H1 (cell line): ENCODE results near the gene HMGB3. TPM values are rescaled to one million over a fixed set of nuclear protein-coding genes. Genes with fewer than 3 reads are reported as not detected.

Experiments
- ASH2L ChIP-seq: fragments of 200-600, 300-600 bp; sonication (generic); IDR thresholded peaks from one replicate; pipeline ENCODE4 v1.7.1; 2017; ENCODE audit warnings: low read length
- CBX8 ChIP-seq: fragments of 300-800, 300-1000 bp; sonication (generic); IDR thresholded peaks from 2 replicates; pipeline ENCODE4 v1.7.1; 2016; ENCODE audit warnings: low read depth, low read length, borderline replicate concordance
- CHD2 ChIP-seq: IDR thresholded peaks from 2 replicates; pipeline ENCODE4 v1.6.1; 2012; ENCODE audit warnings: low read length, improper control_type of control experiment
- EP300 ChIP-seq, 2 experiments: IDR thresholded peaks; 1 replicate in 1 of 2; 2 replicates in 1 of 2; pipeline ENCODE4 v1.6.1; 2011 to 2012; ENCODE audit warnings: low read depth in 2 of 2, low read length in 2 of 2, mild to moderate bottlenecking in 2 of 2, borderline replicate concordance in 1 of 2, inconsistent platforms in 1 of 2, moderate library complexity in 1 of 2
- GTF2F1 ChIP-seq: IDR thresholded peaks from 2 replicates; pipeline ENCODE4 v1.6.1; 2012; ENCODE audit warnings: low read depth, low read length, improper control_type of control experiment, borderline replicate concordance
- HDAC6 ChIP-seq: IDR thresholded peaks from one replicate; pipeline ENCODE4 v1.7.1; 2012; ENCODE audit warnings: low read depth, mild to moderate bottlenecking, inconsistent platforms, low read length, moderate library complexity
- KDM4A ChIP-seq: IDR thresholded peaks from one replicate; pipeline ENCODE4 v1.7.1; 2012; ENCODE audit warnings: low read depth, mild to moderate bottlenecking, moderate library complexity, low read length, inconsistent platforms; ENCODE audit not compliant: severe bottlenecking
- RBBP5 ChIP-seq: IDR thresholded peaks from 2 replicates; pipeline ENCODE4 v1.7.1; 2012; ENCODE audit warnings: low read depth, mild to moderate bottlenecking, inconsistent platforms, low read length, moderate library complexity, borderline replicate concordance
- SIX5 ChIP-seq: IDR thresholded peaks from 2 replicates; pipeline ENCODE4 v1.6.1; 2011; ENCODE audit warnings: mild to moderate bottlenecking, low read depth, low read length
- SP4 ChIP-seq: IDR thresholded peaks from 2 replicates; pipeline ENCODE4 v1.6.1; 2012; ENCODE audit warnings: low read length, inconsistent platforms
- polyA plus RNA-seq, 7 experiments: library from polyadenylated mRNA; depleted of rRNA in 3 of 7; stranded (reverse) in 5 of 7; unstranded in 2 of 7; fragments of >200 nt in 5 of 7; fragments of 200-250 nt in 2 of 7; gene quantifications; 1 replicate in 5 of 7; 2 replicates in 1 of 7; 4 replicates in 1 of 7; pipeline versions ENCODE4 v1.2.1 to v1.2.3, GENCODE V29; 2011 to 2013; ENCODE audit warnings: missing spikeins in 2 of 7, mixed read lengths in 2 of 7
- total RNA-seq: library from RNA; stranded (reverse); fragmentation: NEBNext Ultra II Directional; extraction: Animal tissue kit (Norgen Biotek cat#: 25700); gene quantifications from 2 replicates; pipeline ENCODE4 v1.2.1, GENCODE V29; 2021
- TF ChIP-seq, protein P1 (sequence below): fragments of 300-600 bp; sonication (generic); IDR thresholded peaks from 2 replicates; pipeline ENCODE4 v1.7.1; 2012; ENCODE audit warnings: low read length, moderate library complexity, mild to moderate bottlenecking, inconsistent platforms; ENCODE audit not compliant: insufficient replicate concordance
- TF ChIP-seq, protein P2 (sequence below): IDR thresholded peaks from 2 replicates; pipeline ENCODE4 v1.6.1; 2012; ENCODE audit warnings: inconsistent platforms

Gene HMGB3
- total and polyA plus RNA-seq, 2 of the 8 experiments (the other 6 are each of a cell fraction or from before 2014, with no cell fraction given) = 55.8 to 346 TPM

DNA sequence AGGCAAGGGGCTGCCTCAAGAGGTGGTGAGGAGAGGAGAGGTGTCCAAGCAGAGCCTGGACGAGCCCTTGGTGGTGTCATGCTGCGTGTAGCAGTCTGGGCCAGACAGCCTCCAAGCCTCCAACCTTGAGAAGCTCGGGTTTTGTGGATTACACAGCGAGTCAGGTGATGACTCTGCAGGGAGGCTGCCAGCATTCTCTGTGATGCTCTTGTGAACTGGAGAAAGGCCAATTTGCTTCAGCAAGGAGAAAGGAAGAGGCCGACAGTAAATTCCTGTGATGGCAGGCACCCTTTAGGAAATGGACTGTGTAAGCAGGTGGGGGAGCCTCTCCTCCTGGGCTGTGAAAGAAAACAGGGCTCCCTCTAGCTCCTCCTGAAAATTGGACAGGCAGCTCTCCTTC lies 48.7 kb upstream of the HMGB3 start (continued):
- TF ChIP-seq, protein P1, sequence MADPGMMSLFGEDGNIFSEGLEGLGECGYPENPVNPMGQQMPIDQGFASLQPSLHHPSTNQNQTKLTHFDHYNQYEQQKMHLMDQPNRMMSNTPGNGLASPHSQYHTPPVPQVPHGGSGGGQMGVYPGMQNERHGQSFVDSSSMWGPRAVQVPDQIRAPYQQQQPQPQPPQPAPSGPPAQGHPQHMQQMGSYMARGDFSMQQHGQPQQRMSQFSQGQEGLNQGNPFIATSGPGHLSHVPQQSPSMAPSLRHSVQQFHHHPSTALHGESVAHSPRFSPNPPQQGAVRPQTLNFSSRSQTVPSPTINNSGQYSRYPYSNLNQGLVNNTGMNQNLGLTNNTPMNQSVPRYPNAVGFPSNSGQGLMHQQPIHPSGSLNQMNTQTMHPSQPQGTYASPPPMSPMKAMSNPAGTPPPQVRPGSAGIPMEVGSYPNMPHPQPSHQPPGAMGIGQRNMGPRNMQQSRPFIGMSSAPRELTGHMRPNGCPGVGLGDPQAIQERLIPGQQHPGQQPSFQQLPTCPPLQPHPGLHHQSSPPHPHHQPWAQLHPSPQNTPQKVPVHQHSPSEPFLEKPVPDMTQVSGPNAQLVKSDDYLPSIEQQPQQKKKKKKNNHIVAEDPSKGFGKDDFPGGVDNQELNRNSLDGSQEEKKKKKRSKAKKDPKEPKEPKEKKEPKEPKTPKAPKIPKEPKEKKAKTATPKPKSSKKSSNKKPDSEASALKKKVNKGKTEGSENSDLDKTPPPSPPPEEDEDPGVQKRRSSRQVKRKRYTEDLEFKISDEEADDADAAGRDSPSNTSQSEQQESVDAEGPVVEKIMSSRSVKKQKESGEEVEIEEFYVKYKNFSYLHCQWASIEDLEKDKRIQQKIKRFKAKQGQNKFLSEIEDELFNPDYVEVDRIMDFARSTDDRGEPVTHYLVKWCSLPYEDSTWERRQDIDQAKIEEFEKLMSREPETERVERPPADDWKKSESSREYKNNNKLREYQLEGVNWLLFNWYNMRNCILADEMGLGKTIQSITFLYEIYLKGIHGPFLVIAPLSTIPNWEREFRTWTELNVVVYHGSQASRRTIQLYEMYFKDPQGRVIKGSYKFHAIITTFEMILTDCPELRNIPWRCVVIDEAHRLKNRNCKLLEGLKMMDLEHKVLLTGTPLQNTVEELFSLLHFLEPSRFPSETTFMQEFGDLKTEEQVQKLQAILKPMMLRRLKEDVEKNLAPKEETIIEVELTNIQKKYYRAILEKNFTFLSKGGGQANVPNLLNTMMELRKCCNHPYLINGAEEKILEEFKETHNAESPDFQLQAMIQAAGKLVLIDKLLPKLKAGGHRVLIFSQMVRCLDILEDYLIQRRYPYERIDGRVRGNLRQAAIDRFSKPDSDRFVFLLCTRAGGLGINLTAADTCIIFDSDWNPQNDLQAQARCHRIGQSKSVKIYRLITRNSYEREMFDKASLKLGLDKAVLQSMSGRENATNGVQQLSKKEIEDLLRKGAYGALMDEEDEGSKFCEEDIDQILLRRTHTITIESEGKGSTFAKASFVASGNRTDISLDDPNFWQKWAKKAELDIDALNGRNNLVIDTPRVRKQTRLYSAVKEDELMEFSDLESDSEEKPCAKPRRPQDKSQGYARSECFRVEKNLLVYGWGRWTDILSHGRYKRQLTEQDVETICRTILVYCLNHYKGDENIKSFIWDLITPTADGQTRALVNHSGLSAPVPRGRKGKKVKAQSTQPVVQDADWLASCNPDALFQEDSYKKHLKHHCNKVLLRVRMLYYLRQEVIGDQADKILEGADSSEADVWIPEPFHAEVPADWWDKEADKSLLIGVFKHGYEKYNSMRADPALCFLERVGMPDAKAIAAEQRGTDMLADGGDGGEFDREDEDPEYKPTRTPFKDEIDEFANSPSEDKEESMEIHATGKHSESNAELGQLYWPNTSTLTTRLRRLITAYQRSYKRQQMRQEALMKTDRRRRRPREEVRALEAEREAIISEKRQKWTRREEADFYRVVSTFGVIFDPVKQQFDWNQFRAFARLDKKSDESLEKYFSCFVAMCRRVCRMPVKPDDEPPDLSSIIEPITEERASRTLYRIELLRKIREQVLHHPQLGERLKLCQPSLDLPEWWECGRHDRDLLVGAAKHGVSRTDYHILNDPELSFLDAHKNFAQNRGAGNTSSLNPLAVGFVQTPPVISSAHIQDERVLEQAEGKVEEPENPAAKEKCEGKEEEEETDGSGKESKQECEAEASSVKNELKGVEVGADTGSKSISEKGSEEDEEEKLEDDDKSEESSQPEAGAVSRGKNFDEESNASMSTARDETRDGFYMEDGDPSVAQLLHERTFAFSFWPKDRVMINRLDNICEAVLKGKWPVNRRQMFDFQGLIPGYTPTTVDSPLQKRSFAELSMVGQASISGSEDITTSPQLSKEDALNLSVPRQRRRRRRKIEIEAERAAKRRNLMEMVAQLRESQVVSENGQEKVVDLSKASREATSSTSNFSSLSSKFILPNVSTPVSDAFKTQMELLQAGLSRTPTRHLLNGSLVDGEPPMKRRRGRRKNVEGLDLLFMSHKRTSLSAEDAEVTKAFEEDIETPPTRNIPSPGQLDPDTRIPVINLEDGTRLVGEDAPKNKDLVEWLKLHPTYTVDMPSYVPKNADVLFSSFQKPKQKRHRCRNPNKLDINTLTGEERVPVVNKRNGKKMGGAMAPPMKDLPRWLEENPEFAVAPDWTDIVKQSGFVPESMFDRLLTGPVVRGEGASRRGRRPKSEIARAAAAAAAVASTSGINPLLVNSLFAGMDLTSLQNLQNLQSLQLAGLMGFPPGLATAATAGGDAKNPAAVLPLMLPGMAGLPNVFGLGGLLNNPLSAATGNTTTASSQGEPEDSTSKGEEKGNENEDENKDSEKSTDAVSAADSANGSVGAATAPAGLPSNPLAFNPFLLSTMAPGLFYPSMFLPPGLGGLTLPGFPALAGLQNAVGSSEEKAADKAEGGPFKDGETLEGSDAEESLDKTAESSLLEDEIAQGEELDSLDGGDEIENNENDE = no peak
- no peak for TF ChIP-seq RBBP5
- TF ChIP-seq SIX5 = no peak
- no peak for TF ChIP-seq EP300 (IDR thresholded peaks at IDR 0.05; ENCODE audit: borderline replicate concordance in 1 of 2, low read depth in 2 of 2, low read length in 2 of 2)
- no peak for TF ChIP-seq KDM4A
- TF ChIP-seq, protein P2, sequence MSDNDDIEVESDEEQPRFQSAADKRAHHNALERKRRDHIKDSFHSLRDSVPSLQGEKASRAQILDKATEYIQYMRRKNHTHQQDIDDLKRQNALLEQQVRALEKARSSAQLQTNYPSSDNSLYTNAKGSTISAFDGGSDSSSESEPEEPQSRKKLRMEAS = no peak
- TF ChIP-seq CBX8 = no peak
- no peak for TF ChIP-seq ASH2L
- no peak for TF ChIP-seq HDAC6
- TF ChIP-seq SP4 = no peak
- no peak for TF ChIP-seq CHD2
- TF ChIP-seq GTF2F1 = no peak
